ENCODE measurements around the gene ERC2. TPM values are rescaled to one million over a fixed set of nuclear protein-coding genes. Genes with fewer than 3 reads are reported as not detected.

ERC2 gene
- total RNA-seq, 1 donor from 2014 or later = 0.11 TPM

DNA sequence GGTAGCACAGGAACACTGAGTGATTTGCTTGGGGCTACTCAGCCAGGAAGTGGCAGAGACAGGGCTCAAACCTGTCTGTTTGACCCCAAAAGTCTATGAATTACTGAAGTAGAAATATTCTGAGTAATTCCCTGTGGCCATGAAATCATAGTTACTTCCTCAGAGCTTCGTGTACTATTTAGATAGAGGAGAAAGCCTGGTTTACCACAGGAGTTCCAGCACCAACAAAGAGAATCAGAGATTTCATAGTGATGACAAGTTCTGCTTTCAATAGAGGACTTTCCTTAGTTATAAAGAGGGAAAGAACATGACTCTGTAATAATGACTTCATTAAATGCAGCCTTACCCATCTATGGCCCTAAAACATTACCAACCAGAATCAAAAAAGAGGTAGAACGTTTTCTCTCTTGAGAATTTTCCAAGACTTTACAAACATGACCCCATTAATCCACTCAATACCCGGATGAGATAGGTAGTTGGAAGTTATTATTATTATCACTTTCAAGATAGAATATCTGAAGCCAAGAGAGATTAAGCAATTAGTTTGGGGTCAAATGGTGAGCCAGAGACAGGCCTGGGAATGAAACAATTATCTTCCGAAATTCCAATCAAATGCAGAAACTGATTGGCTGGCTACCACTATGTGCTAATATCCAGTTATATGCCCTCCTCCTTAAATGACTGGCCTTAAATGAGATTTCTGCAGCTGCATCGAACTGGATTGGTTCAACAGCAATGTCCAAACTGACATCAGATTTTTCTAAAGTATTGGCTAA is 967.5 kb downstream of the ERC2 start:
- TF ChIP-seq CTCF (IDR thresholded peaks at IDR 0.05) = no peak
- Histone ChIP-seq H3K4me1 (no peaks in the 10 kb centered on the region), H3K9me3 (no peaks in the 10 kb centered on the region), H3K36me3 (no peaks in the 10 kb centered on the region), H3K27me3 (no peaks in the 10 kb centered on the region), H3K4me3 (no peak overlapping the region), H3K27ac (no peak overlapping the region)
- intact Hi-C loops (cut with DNase I) = no loop called here
- no peak for DNase-seq (ENCODE audit: low spot score in 2 of 2)

DNA sequence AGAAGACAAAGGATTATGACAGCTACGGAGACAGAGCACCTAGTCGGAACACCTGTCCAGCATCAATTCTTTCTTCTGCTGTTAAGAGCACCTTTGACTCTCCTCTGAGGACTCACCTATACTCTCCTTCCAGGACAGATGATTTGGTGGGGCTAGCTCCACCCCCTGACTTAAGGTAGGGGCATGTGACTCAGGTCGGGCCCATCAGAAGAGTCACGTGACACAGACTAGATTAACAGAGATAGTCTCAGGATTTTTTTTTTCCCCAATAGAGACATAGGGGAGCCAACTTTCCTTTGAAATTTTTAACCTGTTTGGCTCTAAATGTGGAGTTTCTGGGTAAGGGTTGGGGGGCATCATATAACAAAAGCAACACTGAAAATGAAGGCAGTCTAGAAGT is 969.7 kb downstream of the ERC2 start:
- Histone ChIP-seq H3K9me3 (no peaks in the 10 kb centered on the region), H3K4me3 (no peak overlapping the region), H3K27me3 (no peaks in the 10 kb centered on the region), H3K27ac (no peak overlapping the region), H3K4me1 (no peaks in the 10 kb centered on the region), H3K36me3 (no peaks in the 10 kb centered on the region)
- TF ChIP-seq CTCF (IDR thresholded peaks at IDR 0.05) = no peak
- intact Hi-C loops (cut with DNase I) = no loop called here
- DNase-seq (ENCODE audit: low spot score in 2 of 2) = no peak

DNA sequence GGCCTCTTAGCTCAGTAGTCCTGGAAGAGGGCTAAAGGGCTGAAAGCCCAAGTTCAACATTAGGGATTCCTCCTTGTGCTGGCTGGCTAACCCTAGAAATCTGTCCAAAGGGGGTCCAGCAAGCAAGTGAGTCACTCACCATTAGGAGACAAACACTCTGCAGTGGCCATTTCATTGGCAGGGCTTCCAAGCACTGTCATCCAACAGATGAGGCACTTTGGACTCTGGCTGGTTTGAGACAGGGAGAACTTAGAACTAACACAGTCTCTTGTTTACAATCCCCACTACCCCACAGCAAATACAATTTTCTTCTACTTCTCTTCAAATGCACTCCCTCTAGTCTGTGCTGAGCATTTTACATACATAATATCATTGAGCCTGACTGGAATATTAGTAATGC is 971.0 kb downstream of the ERC2 start:
- TF ChIP-seq CTCF (IDR thresholded peaks at IDR 0.05) = no peak
- Histone ChIP-seq H3K4me1 (no peaks in the 10 kb centered on the region), H3K9me3 (no peaks in the 10 kb centered on the region), H3K27ac (no peak overlapping the region), H3K4me3 (no peak overlapping the region), H3K36me3 (no peaks in the 10 kb centered on the region), H3K27me3 (no peaks in the 10 kb centered on the region)
- DNase-seq (ENCODE audit: low spot score in 2 of 2) = no peak
- intact Hi-C loops (cut with DNase I) = no loop called here

- DNase-seq (ENCODE audit: low spot score in 2 of 2) = no peak
- intact Hi-C loops (cut with DNase I) = no loop called here
Measured at GRCh38 chr3:55494976-55495375, 973.3 kb downstream of the ERC2 start.

DNA sequence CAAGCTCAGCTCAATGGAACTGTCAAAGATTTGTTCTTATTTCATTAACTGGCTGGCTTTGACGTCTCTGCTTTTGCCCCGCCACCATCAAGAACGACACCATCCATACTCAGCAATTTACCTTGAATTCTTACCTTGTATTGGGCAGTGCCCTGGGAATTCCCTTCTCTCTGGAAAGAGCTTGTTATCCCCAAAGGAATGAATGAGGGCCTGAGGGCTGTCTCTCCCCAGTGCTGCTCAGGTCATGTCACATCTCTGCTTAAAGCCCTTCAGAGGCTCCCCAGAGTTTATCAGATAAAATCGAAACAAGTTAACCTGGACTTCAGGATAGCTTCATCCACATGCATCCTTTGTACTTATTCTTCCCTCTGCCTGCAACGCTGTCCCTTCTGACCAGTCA is 975.3 kb downstream of the ERC2 start:
- no peak for DNase-seq (ENCODE audit: low spot score in 2 of 2)
- TF ChIP-seq CTCF (IDR thresholded peaks at IDR 0.05) = no peak
- intact Hi-C loops (cut with DNase I) = no loop called here
- Histone ChIP-seq H3K9me3 (no peaks in the 10 kb centered on the region), H3K36me3 (no peaks in the 10 kb centered on the region), H3K27ac (no peak overlapping the region), H3K4me3 (no peak overlapping the region), H3K27me3 (no peaks in the 10 kb centered on the region), H3K4me1 (peaks cover 0 to 2% of the 10 kb centered on the region in 2 donors)

More at GRCh38 chr3:55494976-55495375, 973.3 kb downstream of the ERC2 start:
- Histone ChIP-seq H3K27me3 (no peaks in the 10 kb centered on the region), H3K36me3 (no peaks in the 10 kb centered on the region), H3K9me3 (no peaks in the 10 kb centered on the region), H3K27ac (no peak overlapping the region), H3K4me1 (no peaks in the 10 kb centered on the region), H3K4me3 (no peak overlapping the region)
- TF ChIP-seq CTCF (IDR thresholded peaks at IDR 0.05) = no peak
